IMR-90 (cell line): Measurements from ENCODE around the gene RGS16. TPM values are rescaled to one million over a fixed set of nuclear protein-coding genes. Genes with fewer than 3 reads are reported as not detected.

Experiments
- ATAC-seq: fragments of 200-7000 bp; cut with Tn5 transposase; 2 replicates; pipeline ENCODE4 v1.9.1; 2020; ENCODE audit warnings: low read depth, mild to moderate bottlenecking, moderate library complexity
- BruUV-seq: library from RNA; stranded (reverse); fragments of 400-500 nt; replicated peaks from 2 replicates; lab custom pipeline; 2021; lab: Mats Ljungman, UMichigan
- CTCF ChIA-PET: fragments of 300-600 bp; formaldehyde crosslinking; extraction: SDS; loops from one replicate; lab custom pipeline; 2021; ENCODE audit warnings: antibody characterized with exemption; lab: Yijun Ruan, JAX
- POLR2A ChIA-PET: fragments of 300-600 bp; sonication (Branson Sonifier 250); formaldehyde crosslinking; loops from one replicate; lab custom pipeline; 2022; ENCODE audit warnings: antibody characterized with exemption; ENCODE audit not compliant: unreplicated experiment; lab: Charles Lee
- DNase-seq: peaks from one replicate; pipeline ENCODE4 v3.0.0; 2013
- H2AFZ ChIP-seq: replicated peaks from 2 replicates; pipeline ENCODE3; 2013; ENCODE audit warnings: low read length, mild to moderate bottlenecking; ENCODE audit not compliant: poor library complexity
- H2AK5ac ChIP-seq: 2 replicates; pipeline ENCODE4 v1.6.1; 2013; ENCODE audit warnings: low read depth, low read length, inconsistent platforms
- H2AK9ac ChIP-seq: replicated peaks from 2 replicates; pipeline ENCODE3; 2013; ENCODE audit warnings: mild to moderate bottlenecking, low read depth, low read length, moderate library complexity; ENCODE audit not compliant: poor library complexity
- H2BK120ac ChIP-seq: 2 replicates; pipeline ENCODE4 v1.6.1; 2013; ENCODE audit warnings: low read depth, low read length, inconsistent platforms
- H2BK15ac ChIP-seq: 3 replicates; pipeline ENCODE4 v1.6.1; 2013; ENCODE audit warnings: low read depth, low read length, inconsistent platforms
- H2BK20ac ChIP-seq: 2 replicates; pipeline ENCODE4 v1.6.1; 2013; ENCODE audit warnings: low read depth, mild to moderate bottlenecking, inconsistent platforms, low read length, moderate library complexity
- H2BK5ac ChIP-seq: 2 replicates; pipeline ENCODE4 v1.6.1; 2013; ENCODE audit warnings: mild to moderate bottlenecking, low read depth, low read length, inconsistent platforms; ENCODE audit not compliant: poor library complexity, severe bottlenecking
- H3K14ac ChIP-seq: replicated peaks from 2 replicates; pipeline ENCODE4 v1.6.1; 2013; ENCODE audit warnings: low read depth, low read length, inconsistent platforms
- H3K18ac ChIP-seq: 2 replicates; pipeline ENCODE4 v1.6.1; 2013; ENCODE audit warnings: low read depth, low read length, control low read depth
- H3K23ac ChIP-seq: 2 replicates; pipeline ENCODE4 v1.6.1; 2013; ENCODE audit warnings: low read depth, low read length, inconsistent platforms
- H3K27ac ChIP-seq: 2 replicates; pipeline ENCODE4 v1.5.1; 2013; ENCODE audit warnings: mild to moderate bottlenecking, control low read depth, low read length; ENCODE audit not compliant: insufficient read depth
- H3K27me3 ChIP-seq: 2 replicates; pipeline ENCODE4 v1.6.1; 2013; ENCODE audit warnings: low read length; ENCODE audit not compliant: control insufficient read depth, insufficient read depth
- H3K36me3 ChIP-seq: 2 replicates; pipeline ENCODE4 v1.6.1; 2013; ENCODE audit warnings: low read length, mixed read lengths; ENCODE audit not compliant: control insufficient read depth, insufficient read depth
- H3K4ac ChIP-seq: 2 replicates; pipeline ENCODE4 v1.6.1; 2013; ENCODE audit warnings: low read depth, low read length, inconsistent platforms
- H3K4me1 ChIP-seq: 2 replicates; pipeline ENCODE4 v1.6.1; 2013; ENCODE audit warnings: low read length, mixed read lengths; ENCODE audit not compliant: control insufficient read depth, insufficient read depth
- H3K4me2 ChIP-seq: 2 replicates; pipeline ENCODE4 v1.6.1; 2013; ENCODE audit warnings: low read depth, mild to moderate bottlenecking, control low read depth, low read length, moderate library complexity
- H3K4me3 ChIP-seq: 2 replicates; pipeline ENCODE4 v1.5.1; 2013; ENCODE audit warnings: low read depth, mild to moderate bottlenecking, control low read depth, low read length, moderate library complexity; ENCODE audit not compliant: insufficient read depth
- H3K56ac ChIP-seq: 2 replicates; pipeline ENCODE4 v1.6.1; 2013; ENCODE audit warnings: low read length, inconsistent platforms; ENCODE audit not compliant: insufficient read depth; ENCODE audit errors: extremely low read depth
- H3K79me1 ChIP-seq, 2 experiments: 2 replicates each; pipeline ENCODE4 v1.6.1; 2013; ENCODE audit warnings: low read length in 2 of 2, inconsistent platforms in 1 of 2, low read depth in 1 of 2
- H3K9ac ChIP-seq: 2 replicates; pipeline ENCODE4 v1.6.1; 2013; ENCODE audit warnings: low read depth, low read length, control low read depth
- H3K9me1 ChIP-seq: 2 replicates; pipeline ENCODE4 v1.6.1; 2013; ENCODE audit warnings: low read length, inconsistent platforms; ENCODE audit not compliant: insufficient read depth
- H3K9me3 ChIP-seq: 2 replicates; pipeline ENCODE4 v1.6.1; 2013; ENCODE audit warnings: low read length; ENCODE audit not compliant: control insufficient read depth, insufficient read depth
- H4K20me1 ChIP-seq: 2 replicates; pipeline ENCODE4 v1.6.1; 2013; ENCODE audit warnings: low read length, inconsistent platforms; ENCODE audit not compliant: insufficient read depth
- H4K5ac ChIP-seq: 2 replicates; pipeline ENCODE4 v1.6.1; 2013; ENCODE audit warnings: mild to moderate bottlenecking, low read depth, low read length, control low read depth
- H4K8ac ChIP-seq, 2 experiments: 2 replicates each; pipeline ENCODE4 v1.6.1; 2013; ENCODE audit warnings: low read depth in 2 of 2, low read length in 2 of 2, control low read depth in 1 of 2, inconsistent platforms in 1 of 2
- H4K91ac ChIP-seq: 2 replicates; pipeline ENCODE4 v1.6.1; 2013; ENCODE audit warnings: low read depth, low read length, inconsistent platforms; ENCODE audit not compliant: insufficient read depth
- CEBPB ChIP-seq: IDR thresholded peaks from 2 replicates; pipeline ENCODE4 v1.6.1; 2012; ENCODE audit warnings: low read depth, low read length, improper control_type of control experiment
- WGBS, 2 experiments: methylation state at CpG; one replicate each; pipeline versions ENCODE4 v1.1.5 to v1.1.7; 2013; ENCODE audit warnings: missing lambda C conversion rate in 2 of 2; ENCODE audit not compliant: insufficient read length in 1 of 2; ENCODE audit errors: extremely low coverage in 2 of 2; 5-methylcytosine and 5-hydroxymethylcytosine counted together
- dilution Hi-C: fragments of 300-500 bp; cut with HindIII; formaldehyde crosslinking; loops from one replicate; pipeline ENCODE4 v1.14.3; 2018; ENCODE audit warnings: low sequenced_read_pairs; ENCODE audit not compliant: unreplicated experiment
- in situ Hi-C: fragments of 300-500 bp; cut with MboI; formaldehyde crosslinking; loops from 3 replicates; pipeline ENCODE4 v1.14.3; 2019; ENCODE audit warnings: low sequenced_read_pairs, inconsistent platforms, mixed read lengths
- intact Hi-C: fragments of 100-400 bp; cut with micrococcal nuclease; formaldehyde crosslinking; loops from 2 replicates; pipeline ENCODE4 v1.10.0; 2022
- polyA plus RNA-seq, 3 experiments: library from polyadenylated mRNA; depleted of rRNA; stranded (reverse); fragments of >200 nt; gene quantifications; 2 replicates each; pipeline ENCODE4 v1.2.3, GENCODE V29; 2012; ENCODE audit warnings: low replicate concordance in 1 of 3
- total RNA-seq: library from RNA; depleted of rRNA; stranded (reverse); fragments of >200 nt; gene quantifications from 2 replicates; pipeline ENCODE4 v1.2.3, GENCODE V29; 2012

Gene RGS16
- total and polyA plus RNA-seq, 2 of the 4 experiments (the other 2 are of a cell fraction), result 0.15 to 0.18 TPM

- dilution Hi-C loops, result no loop called here
- Histone ChIP-seq H2AK9ac (no peak overlapping the region), H4K91ac (no peak overlapping the region), H3K18ac (no peak overlapping the region), H3K4me2 (no peak overlapping the region), H2BK120ac (no peak overlapping the region), H3K27ac (no peak overlapping the region), H4K8ac (no peak overlapping the region), H4K5ac (no peak overlapping the region), H3K4me3 (no peak overlapping the region), H3K14ac (no peak overlapping the region), H4K20me1 (no peaks in the 10 kb centered on the region), H3K4me1 (peaks cover 2% of the 10 kb centered on the region; the same call in 1 of the 2 replicates), H2BK20ac (no peak overlapping the region), H3K4ac (no peak overlapping the region), H3K27me3 (peaks cover 18% of the 10 kb centered on the region), H3K56ac (no peak overlapping the region), H2BK15ac (no peak overlapping the region), H2AFZ (peak overlapping the region; percentile 17), H3K9ac (no peak overlapping the region), H3K9me3 (no peaks in the 10 kb centered on the region), H3K36me3 (no peaks in the 10 kb centered on the region), H2BK5ac (no peak overlapping the region), H3K9me1 (no peaks in the 10 kb centered on the region), H3K79me1 (no peaks in the 10 kb centered on the region), H2AK5ac (no peak overlapping the region), H3K23ac (no peak overlapping the region)
- in situ Hi-C loops, result no loop called here
- no CpG with 5 or more reads among the region's 4 CpGs for whole genome bisulfite sequencing, 2 experiments
- no TSS peak for BruUV-seq
- ATAC-seq (no peak), DNase-seq (no peak)
- ChIA-PET CTCF (interaction anchor here (0.6 to 9.2 kb wide), 3 partner anchors 49 to 182 kb away, joined by 3 to 129 read pairs (median 4); no protein-coding TSS in a partner anchor), POLR2A (no interaction called here)
- intact Hi-C loops, result loop anchor here (1.0 to 5.0 kb wide), 2 partner anchors 182 to 235 kb away; partner anchors contain the start of gene DHX9
- TF ChIP-seq CEBPB, result no peak
Observed at GRCh38 chr1:182601913-182602312, 2.3 kb downstream of the RGS16 start.
